HG02763 (cell line): ENCODE data around the gene SLF2.

Experiments
- ATAC-seq: cut with Tn5 transposase; IDR thresholded peaks from one replicate; pipeline ENCODE4 v1.9.1; 2021; ENCODE audit warnings: mild to moderate bottlenecking, moderate library complexity; ENCODE audit not compliant: unreplicated experiment

Gene SLF2

GRCh38 chr10:100912605-100913469 is at the start of gene SLF2:
SLF2 (plus strand) TSS chr10:100912963; CDS start chr10:100913111, 148 bp downstream.
- ATAC-seq, result peak; percentile 94

GRCh38 chr10:100863433-100863832 is 49.3 kb upstream of the SLF2 start:
- no peak for ATAC-seq

GRCh38 chr10:100864036-100864885 is 48.5 kb upstream of the SLF2 start:
- no peak for ATAC-seq

GRCh38 chr10:100864978-100865377 is 47.8 kb upstream of the SLF2 start:
- no peak for ATAC-seq

GRCh38 chr10:100866010-100866409 is 46.8 kb upstream of the SLF2 start:
- ATAC-seq, result no peak

- ATAC-seq, result no peak
Observed at GRCh38 chr10:100866575-100867098, 46.1 kb upstream of the SLF2 start.

GRCh38 chr10:100867261-100867963 is 45.4 kb upstream of the SLF2 start:
- ATAC-seq, result no peak

- ATAC-seq, result no peak
Observed at GRCh38 chr10:100868382-100868781, 44.4 kb upstream of the SLF2 start.

- no peak for ATAC-seq
Observed at GRCh38 chr10:100869399-100869798, 43.4 kb upstream of the SLF2 start.

- no peak for ATAC-seq
Observed at GRCh38 chr10:100872034-100872791, 40.5 kb upstream of the SLF2 start.

GRCh38 chr10:100873146-100873826 is 39.5 kb upstream of the SLF2 start:
- ATAC-seq, result no peak

- no peak for ATAC-seq
Observed at GRCh38 chr10:100873827-100874326, 38.9 kb upstream of the SLF2 start.

- no peak for ATAC-seq
Observed at GRCh38 chr10:100874702-100875483, 37.9 kb upstream of the SLF2 start.

- no peak for ATAC-seq
Observed at GRCh38 chr10:100875484-100876166, 37.1 kb upstream of the SLF2 start.

GRCh38 chr10:100876585-100877460 is 35.9 kb upstream of the SLF2 start:
- ATAC-seq, result no peak

GRCh38 chr10:100877461-100877850 is 35.3 kb upstream of the SLF2 start:
- no peak for ATAC-seq

- no peak for ATAC-seq
Observed at GRCh38 chr10:100878291-100878910, 34.4 kb upstream of the SLF2 start.
